HG02642 (cell line): Measurements from ENCODE around the gene DMD.
"Not testable (repeated sequence)": the region's sequence is repeated elsewhere in the genome, so short reads cannot be mapped to it uniquely, and the experiment has no call there.

Source experiments
- ATAC-seq: cut with Tn5 transposase; IDR thresholded peaks from one replicate; pipeline ENCODE4 v1.9.1; 2021; ENCODE audit warnings: mild to moderate bottlenecking; ENCODE audit not compliant: unreplicated experiment, poor library complexity

The DMD gene

DNA sequence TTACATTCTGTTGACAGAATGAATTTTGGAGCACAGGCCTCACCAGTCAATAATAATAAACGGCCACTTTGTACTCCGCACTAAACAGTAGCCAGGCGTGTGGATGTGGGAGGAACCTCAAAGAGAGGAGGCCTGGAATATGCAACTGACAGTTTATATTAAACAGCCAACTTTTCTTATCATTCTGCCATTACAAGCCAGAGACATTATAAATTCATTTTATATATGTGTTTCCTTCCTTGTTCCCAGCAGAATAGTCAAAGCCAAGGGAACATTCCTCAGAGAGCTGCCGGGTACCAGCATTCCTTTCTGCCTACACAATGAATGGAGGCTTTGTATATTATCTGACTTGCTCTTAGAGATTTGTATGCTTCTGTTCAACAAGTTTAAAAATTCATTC is 1703.0 kb downstream of the DMD start:
- no peak for ATAC-seq

DNA sequence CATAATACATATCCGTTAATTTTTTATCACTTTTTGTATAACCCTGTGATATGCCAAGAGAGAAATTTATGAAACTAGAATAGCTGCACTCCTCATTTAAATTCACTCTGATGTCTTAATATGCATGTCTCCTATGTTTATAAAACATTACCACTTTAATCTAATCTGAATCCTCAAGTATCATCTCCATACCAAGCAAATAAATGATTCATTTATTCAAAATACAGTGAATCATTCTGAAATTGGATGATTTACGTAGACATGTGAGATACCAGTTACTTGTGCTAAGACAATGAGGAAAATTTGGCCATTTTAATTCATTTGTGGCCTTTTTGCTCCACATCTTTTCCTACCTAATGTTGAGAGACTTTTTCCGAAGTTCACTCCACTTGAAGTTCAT is 1704.4 kb downstream of the DMD start:
- no peak for ATAC-seq

- no peak for ATAC-seq
Observed at GRCh38 chrX:31506360-31506759, 1705.0 kb downstream of the DMD start.

GRCh38 chrX:31500921-31501320 is 1710.4 kb downstream of the DMD start:
- ATAC-seq = no peak

- ATAC-seq = no peak
Observed at GRCh38 chrX:31499109-31499508, 1712.2 kb downstream of the DMD start.

DNA sequence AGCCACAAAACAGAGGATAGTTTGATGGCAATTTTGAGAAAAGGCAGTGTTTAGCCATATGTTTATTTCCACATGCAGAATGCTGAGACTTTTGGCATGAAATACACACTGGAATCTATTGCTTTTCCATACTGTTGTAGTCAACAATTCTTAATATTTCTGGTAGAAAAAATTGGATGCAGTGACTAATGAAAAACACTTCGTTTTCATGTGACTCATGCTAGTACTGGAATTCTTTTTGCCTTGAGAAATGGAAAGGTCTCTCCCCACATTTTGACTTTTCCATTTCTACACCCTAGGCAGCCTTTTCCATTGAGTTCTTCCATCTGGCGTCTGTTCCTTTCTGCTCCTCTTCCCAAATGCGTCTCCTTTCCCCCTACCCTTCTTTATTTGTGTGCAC is 1714.3 kb downstream of the DMD start:
- no peak for ATAC-seq

DNA sequence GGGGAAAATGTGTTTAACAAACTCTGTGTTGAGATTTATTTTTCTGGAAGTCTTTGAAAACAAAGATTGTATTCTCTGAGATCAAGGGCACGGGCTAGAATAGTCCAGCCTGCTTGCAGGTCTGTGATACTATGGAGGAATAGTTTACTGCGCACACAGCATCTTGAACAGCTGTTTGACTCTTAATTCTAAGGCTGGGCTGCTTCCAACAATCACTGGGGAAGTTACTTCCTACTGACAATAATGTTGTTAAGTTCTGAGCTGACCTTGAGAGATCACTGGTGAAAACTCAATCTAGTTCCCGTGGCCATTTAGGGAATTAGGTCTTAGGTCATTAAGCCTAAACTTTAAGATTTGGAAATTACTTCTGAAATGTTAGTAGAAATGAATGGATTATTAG is 1723.4 kb downstream of the DMD start:
- no peak for ATAC-seq

GRCh38 chrX:31483336-31483735 is 1728.0 kb downstream of the DMD start:
- ATAC-seq = no peak

DNA sequence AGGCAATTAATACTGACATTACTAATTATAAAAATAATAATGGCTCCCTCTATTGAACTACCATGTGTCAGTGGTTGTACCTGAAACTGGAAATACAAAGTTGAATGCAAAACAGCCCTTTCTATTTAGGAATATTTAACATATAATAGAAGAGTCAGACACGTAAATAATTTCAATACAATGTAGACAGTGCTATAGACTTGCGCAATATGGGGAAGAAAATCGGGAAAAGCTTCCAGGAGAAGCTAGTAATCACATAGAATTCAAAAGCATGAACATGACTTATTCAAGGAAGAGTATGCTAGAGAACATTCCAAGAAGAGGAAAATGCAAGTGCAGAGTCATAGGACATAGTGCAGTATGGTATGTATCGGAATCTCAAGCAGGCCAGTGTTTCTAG is 1730.7 kb downstream of the DMD start:
- no peak for ATAC-seq

GRCh38 chrX:31471229-31471628 is 1740.1 kb downstream of the DMD start:
- ATAC-seq = no peak

GRCh38 chrX:31470753-31471152 is 1740.6 kb downstream of the DMD start:
- not testable (repeated sequence) for ATAC-seq

DNA sequence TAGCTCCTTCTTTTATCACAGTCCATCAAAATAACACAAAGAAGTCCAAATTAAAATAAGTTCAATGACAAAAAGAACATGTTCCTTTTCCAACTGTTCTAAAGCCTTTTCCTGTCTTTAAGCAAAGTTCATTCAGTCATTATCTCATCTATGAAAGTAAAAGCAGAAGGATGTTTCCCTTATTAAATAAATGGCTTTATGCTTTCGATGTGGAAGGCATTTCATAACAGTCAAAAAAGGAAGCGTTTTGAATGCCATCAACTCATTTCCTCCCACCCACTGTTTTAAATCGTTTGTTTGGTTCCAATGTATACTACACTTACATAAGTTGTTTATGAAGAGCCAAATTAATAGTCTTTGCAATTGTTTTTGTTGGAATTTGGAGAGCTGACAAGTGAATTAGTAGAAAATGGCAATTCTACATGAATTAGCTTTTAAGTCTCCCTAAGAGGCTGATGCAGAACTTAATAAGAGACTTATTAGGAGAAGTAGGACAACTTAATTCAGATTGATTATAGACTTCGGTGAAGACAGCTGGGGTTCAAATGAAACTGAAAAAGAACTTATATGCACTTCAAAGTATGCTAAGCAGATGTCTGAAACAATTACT is 1746.9 kb downstream of the DMD start:
- no peak for ATAC-seq

- ATAC-seq = no peak
Observed at GRCh38 chrX:31461266-31461665, 1750.1 kb downstream of the DMD start.

- no peak for ATAC-seq
Observed at GRCh38 chrX:31459361-31459760, 1752.0 kb downstream of the DMD start.

- no peak for ATAC-seq
Observed at GRCh38 chrX:31449965-31450364, 1761.4 kb downstream of the DMD start.

DNA sequence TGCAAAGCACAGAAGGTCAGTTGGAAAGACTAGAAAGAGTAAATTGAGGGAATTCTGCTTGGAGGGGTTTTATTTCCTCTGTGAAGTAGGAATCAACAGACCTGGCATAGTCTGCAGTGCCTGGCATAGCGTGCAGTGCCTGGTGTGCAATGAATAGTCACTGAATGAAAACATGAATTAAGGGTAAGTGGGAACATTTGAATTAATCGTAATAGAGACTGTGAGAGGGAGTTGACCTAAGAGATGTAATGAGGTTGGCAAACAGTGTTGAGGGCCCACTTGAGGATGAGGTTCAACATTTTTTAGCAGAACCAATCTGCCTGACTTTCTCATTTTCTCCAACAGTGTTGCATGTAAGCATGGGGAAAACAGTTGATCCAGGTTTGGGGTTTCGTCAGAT is 1762.3 kb downstream of the DMD start:
- no peak for ATAC-seq

DNA sequence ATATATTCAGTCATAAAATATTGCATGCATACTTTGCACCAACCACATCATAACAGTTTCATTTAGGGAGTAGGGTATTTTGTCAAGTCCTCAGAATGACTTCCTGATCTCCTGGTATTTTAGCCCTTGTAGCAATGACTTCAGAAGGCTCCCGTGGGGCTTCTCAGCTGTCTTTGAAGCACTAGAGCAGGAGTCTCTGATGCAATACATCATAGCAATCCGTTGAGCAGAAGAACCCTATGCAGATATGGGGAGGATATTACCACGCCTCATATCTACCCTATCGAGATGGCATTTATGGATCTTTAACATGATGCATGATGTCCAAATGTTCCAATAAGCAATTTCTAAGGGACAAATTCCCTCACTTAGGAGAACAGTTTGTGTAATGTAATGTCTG is 1765.8 kb downstream of the DMD start:
- no peak for ATAC-seq

- no peak for ATAC-seq
Observed at GRCh38 chrX:31443654-31444053, 1767.7 kb downstream of the DMD start.

DNA sequence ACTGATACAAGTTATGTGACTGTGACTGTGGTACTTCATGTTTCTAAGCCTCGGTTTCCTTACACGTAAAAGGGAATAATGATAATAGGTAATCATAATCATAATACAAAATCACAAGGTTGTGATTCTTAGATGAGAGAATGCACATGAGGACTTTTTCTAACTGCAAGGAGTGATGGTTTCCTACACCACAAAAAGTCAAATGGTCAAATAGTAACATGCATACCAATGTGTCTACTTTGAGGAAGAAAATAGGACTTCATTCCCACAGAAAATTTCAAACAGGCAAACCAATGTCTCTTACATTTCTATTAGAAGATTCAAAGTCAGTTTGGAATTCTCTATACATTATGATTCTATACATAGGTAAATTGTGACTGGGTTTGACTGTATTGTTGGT is 1770.8 kb downstream of the DMD start:
- no peak for ATAC-seq

GRCh38 chrX:31436424-31436823 is 1774.9 kb downstream of the DMD start:
- no peak for ATAC-seq

DNA sequence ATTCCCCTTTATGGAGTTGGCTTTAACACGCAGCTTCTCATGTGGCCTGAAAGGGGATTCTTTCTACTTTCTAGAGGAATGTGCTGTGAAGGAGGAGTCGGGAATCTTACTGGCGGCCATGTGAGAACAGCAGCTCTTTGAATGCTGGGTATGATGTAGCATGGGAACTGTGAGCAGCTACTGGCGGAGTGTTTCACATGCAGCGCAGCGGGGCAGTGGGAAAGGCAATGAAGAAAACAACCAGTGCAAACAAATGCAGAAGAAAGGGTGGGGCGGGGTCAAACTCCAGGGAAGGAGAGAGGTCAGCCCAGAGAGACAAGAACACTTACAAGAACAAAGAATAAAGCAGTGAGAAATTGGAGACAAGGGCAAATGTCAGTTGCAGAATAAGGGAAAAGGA is 1775.8 kb downstream of the DMD start:
- no peak for ATAC-seq

- ATAC-seq = no peak
Observed at GRCh38 chrX:31433856-31434255, 1777.5 kb downstream of the DMD start.

GRCh38 chrX:31429915-31430314 is 1781.4 kb downstream of the DMD start:
- ATAC-seq = no peak
